Epithelial cell of umbilical artery (primary cell): ENCODE results near the gene FMO2. TPM values are rescaled to one million over a fixed set of nuclear protein-coding genes. Genes with fewer than 3 reads are reported as not detected.

Experiments used
- total RNA-seq: library from RNA; depleted of rRNA; stranded (reverse); fragments of >200 nt; gene quantifications from 2 replicates; pipeline ENCODE4 v1.2.3, GENCODE V29; 2014

FMO2 gene
- total RNA-seq = not detected in 2 replicates

GRCh38 chr1:171185091-171185490 lies at the start of gene FMO2:
FMO2 (plus strand) TSS chr1:171185300; CDS start chr1:171185714, 414 bp downstream.

GRCh38 chr1:171248302-171248701 lies 63.2 kb downstream of the FMO2 start, which contains the start of gene FMO1:
FMO1 (plus strand) TSS chr1:171248494; CDS start chr1:171258088, 9,594 bp downstream.

Other genes with a start within 250 kb of the FMO2 start
- gene MROH9, start 249.8 kb upstream of the FMO2 start, total RNA-seq = not detected in 2 replicates
- gene FMO3, start 94.4 kb upstream of the FMO2 start, total RNA-seq = not detected in 2 replicates
- gene FMO1, start 63.2 kb downstream of the FMO2 start, total RNA-seq = not detected in 2 replicates
- 0.76 and 0.97 TPM in 2 replicates for gene FMO4, start 128.9 kb downstream of the FMO2 start, total RNA-seq